Measurements from ENCODE around the gene WDR82.

The WDR82 gene

GRCh38 chr3:52216585-52217408 is 61.7 kb downstream of the WDR82 start:
- Histone ChIP-seq H3K27me3 (ENCODE audit: insufficient read depth, poor library complexity, severe bottlenecking) (no peaks in the 10 kb centered on the region), H3K4me3 (replicated peaks; ENCODE audit: insufficient read depth, low read length) (no peak overlapping the region), H3K27ac (replicated peaks) (0 out of 2 replicates have a peak overlapping the region, but pooled peaks have one; percentile 3)
- no peak for DNase-seq (ENCODE audit: low read depth in 1 of 2, low spot score in 1 of 2)
- no peak for TF ChIP-seq GABPA (IDR thresholded peaks at IDR 0.05; ENCODE audit: low read depth)
- TF ChIP-seq REST (IDR thresholded peaks at IDR 0.05; ENCODE audit: insufficient replicate concordance, low read depth), result no peak
- no peak for TF ChIP-seq SPI1 (IDR thresholded peaks at IDR 0.05; ENCODE audit: borderline replicate concordance, low read depth)
- 0 out of 2 replicates have a peak, but pooled peaks have one; percentile 28 for TF ChIP-seq POLR2AphosphoS5 (IDR thresholded peaks at IDR 0.05; ENCODE audit: low read depth)
- TF ChIP-seq CTCF (IDR thresholded peaks at IDR 0.05; ENCODE audit: insufficient read depth, low read length), result no peak

- no peak overlapping the region for H3K27ac ChIP-seq (replicated peaks)
Measured at GRCh38 chr3:52215351-52215750, 63.1 kb downstream of the WDR82 start.

More at GRCh38 chr3:52215351-52215750, 63.1 kb downstream of the WDR82 start:
- no peak for DNase-seq (ENCODE audit: low read depth in 1 of 2, low spot score in 1 of 2)
- H3K27me3 ChIP-seq (ENCODE audit: insufficient read depth, poor library complexity, severe bottlenecking), result no peaks in the 10 kb centered on the region
- H3K4me3 ChIP-seq (replicated peaks; ENCODE audit: insufficient read depth, low read length), result no peak overlapping the region
- TF ChIP-seq GABPA (IDR thresholded peaks at IDR 0.05; ENCODE audit: low read depth), result no peak
- no peak for TF ChIP-seq SPI1 (IDR thresholded peaks at IDR 0.05; ENCODE audit: borderline replicate concordance, low read depth)
- no peak for TF ChIP-seq REST (IDR thresholded peaks at IDR 0.05; ENCODE audit: insufficient replicate concordance, low read depth)
- peak; percentile 55; the same call in 1 of the 2 replicates for TF ChIP-seq POLR2AphosphoS5 (IDR thresholded peaks at IDR 0.05; ENCODE audit: low read depth)
- no peak for TF ChIP-seq CTCF (IDR thresholded peaks at IDR 0.05; ENCODE audit: insufficient read depth, low read length)
